NCI-H748 (cell line): ENCODE data around the gene KCNT1.

Experiments used
- DNase-seq: peaks from one replicate; lab custom pipeline; 2025; ENCODE audit not compliant: unreplicated experiment; lab: John Stamatoyannopoulos, UW

The KCNT1 gene

DNA sequence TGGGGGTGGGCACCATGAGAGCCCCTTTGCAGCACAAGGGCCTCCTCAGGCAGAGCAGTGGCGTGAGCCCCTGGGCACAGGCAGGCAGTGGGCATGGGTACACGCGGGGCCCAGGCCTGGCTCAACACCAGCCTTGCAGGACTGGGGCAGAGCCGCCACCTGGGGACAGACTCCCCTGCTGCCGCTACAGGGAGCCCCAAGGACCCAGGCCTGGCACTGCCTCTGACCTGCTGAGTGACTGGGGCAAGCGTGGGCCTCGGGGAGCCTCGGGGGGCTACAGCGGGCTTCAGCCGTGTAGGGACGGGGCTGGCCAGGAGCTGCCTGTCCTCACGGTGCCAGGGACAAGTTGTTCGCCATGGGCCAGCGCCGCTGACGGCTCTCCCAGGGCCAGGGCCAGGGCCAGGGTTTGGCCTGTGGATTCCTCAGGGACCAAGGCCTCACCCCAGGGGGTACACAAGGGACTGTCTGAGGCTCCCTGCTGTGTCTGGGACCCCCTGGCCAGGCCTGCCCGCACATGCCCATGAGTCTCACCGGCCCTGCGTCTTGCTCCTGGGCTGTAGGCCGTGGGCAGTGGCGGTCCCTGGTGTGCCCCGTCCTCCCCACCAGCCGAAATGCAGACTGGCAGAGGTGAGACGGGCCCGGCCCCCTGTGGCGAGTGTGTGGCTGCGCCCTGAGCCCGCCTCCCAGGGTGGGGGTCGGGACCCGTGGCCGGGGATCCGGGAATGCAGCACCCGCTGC, 42.5 kb downstream of the KCNT1 start:
- no peak for DNase-seq

DNA sequence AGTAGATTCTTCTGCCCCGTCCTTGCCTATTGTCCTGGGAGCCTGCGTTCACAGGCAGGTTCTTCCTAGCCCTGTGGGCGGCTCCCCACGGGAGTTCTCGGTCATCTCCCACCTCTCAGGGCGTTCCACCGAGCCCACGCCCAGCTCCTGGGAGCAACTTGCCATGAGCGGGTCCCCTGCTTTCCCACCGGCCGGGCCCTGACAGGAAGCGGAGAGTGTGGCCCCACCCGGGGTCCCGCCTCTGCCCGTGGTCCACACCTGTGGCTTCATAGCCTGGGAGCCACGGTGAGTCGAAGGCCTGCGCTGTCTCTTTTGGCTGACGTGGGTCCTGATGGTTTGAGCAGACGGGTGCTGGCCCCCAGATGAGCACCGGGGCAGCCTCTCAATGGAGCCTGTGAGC, 43.2 kb downstream of the KCNT1 start:
- peak; percentile 9 for DNase-seq

DNA sequence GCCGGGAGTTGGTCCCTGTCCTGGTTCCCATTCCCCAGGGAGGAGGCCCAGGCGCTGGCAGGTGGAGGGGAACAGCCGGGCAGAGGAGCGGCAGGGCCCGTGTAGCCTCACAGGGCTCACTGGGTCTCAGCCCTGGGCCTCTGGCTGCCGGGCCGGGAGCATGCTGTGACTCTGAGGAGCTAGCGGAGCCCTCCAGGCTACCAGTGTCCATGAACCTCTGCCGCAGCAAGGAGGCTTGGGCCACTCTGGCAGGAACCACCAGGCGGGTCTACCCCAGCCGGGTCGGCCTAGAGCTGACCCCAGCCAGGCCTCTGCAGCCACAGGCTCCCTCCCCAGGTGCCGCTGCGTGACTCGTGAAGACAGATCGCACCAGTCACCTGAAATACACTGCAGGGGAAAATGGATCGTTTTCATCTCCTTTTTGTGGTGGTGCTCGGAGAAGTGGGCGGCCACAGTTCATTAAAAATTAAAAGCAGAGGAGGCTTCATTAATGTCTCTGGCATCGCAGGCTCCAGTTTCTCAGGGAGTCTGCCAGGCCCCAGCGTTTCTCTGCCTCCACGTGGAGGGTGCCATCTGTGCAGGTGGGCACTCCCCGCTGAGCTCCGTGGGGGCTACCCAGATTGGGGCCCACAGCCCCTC, 43.8 kb downstream of the KCNT1 start:
- DNase-seq = no peak

DNA sequence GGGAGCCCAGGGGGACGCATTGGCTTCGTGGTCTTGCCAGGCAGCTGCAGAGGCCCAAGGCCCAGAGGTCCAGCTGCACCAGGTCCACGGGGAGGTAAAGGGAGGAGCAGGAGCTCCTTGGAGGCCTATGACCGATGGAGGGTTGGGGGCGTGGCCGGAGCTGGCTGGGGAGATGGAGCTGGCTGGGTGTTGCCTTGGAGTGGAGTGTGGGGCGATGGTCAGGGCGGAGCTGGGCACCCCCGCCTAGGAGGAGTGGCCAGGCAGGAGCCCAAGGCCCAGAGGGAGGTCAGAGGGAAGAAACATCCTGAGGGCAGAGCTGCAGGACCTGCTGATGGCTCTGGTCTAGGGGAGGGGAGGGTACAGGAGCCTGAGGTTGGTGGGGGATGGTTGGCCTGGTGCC, 44.6 kb downstream of the KCNT1 start:
- DNase-seq = no peak

DNA sequence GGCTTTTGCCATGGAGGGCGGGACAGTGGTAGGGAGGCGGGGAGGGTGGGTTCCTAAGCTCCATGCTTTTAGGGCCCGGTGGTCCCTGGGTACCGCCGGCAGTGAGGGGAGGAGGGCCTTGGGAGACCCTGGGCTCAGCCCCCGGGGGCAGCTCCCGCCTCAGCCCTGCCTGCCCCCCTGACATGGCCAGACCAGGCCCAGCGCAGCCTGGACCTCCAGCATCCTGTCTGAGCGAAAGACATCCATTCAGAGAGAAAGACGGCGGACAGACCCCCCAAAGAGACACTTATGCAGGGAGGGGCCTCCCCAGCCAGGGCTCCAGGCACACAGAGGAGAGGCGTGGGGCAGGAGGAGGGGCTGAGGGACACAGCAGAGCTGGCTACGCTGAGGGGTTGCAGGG, 45.3 kb downstream of the KCNT1 start:
- no peak for DNase-seq

DNA sequence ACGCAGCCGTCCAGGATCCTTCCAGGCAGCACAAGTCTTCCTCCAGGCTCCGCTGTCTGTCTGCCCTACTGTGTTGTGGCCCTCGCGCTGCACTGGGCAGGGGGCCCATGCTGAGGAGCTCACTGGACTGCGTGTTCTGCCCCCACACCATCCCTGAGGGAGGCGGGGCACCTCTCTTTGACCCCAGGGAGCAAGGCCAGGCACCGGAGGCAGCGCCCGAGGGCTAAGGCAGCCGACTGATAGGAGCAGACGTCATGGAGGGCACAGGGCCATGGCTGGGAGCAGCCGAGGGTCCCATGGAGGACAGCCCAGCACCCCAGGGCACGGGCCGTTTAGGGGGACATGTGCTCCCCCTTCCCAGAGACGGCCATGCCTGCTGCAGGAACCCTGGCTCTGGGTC, 46.7 kb downstream of the KCNT1 start:
- no peak for DNase-seq

DNA sequence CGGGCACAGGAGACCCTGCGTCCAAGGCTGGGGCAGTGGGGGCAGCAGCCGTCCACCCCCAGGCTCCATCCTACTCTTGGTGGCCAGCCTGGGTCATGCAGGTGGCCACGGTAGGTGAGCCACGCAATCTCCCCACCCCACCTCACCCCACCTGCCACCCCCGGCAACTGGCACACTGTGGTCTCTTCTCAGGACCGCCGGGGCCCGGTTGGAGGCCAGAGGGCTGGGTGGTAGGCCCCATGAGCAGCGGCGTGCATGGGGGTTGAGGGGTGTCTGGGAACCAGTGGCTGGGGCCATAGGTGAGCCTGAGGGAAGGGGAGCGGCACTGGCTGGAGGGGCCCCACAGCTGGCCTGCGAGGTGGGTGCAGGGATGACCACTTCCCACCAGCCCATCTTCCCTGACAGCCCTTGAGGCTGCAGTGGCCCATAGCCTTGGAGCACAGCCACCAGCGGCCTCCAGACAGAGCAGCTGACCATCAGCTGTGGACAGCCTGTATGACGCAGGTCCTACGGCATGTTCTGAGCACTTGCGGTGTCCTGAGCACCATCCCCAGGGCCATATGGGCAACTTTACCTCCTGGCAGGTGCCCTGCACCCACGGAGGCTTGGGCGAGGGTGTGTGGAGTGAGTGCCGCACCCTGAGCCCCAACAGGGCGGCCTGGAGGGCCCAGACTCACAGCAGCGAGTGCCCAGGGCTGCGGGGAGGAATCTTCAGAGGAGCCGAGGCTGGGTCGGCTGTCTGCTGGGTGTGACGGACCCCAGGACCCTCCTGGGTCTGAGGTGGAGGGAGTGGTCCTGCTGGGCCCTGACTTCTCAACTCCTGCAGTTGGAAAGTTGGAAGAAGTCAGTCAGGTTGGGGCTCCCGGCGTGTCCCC, 47.4 kb downstream of the KCNT1 start:
- DNase-seq = no peak

DNA sequence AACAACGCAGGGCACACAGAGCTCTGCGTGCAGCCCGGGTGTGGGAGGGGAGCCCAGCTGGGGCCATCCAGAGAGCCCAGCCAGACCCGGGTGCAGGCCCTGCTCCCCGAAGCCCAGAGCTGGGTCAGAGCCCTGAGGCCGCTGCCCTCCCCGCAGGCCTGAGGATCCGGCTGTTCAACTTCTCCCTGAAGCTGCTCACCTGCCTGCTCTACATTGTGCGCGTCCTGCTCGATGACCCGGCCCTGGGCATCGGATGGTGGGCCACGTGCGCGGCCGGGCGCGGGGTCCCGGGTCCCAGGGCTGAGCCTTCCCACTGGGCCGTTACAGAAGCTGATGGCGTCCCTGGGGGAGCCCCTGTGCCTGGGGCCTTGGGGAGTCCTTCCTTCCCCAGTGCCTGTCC, 48.8 kb downstream of the KCNT1 start:
- DNase-seq = no peak

DNA sequence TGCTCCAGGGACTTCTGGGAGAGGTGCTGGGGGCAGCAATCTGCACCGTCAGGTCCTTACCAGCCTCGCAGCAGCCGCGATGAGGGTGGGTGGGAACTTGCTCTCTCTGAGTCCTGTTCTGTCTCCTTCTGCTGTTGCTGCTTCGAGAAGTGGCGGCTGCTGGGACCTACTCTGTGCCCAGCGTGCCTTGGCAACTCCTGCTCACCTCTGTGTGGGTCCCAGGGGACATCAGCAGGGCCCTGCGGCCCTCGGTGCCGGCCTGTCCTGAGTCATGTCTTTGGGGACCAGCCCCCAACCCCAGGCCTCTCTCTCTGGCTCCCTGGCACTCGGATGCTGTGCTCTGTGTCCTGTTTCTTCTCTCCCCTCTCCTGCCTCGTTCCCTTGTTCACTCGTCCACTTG, 49.5 kb downstream of the KCNT1 start:
- DNase-seq = no peak

DNA sequence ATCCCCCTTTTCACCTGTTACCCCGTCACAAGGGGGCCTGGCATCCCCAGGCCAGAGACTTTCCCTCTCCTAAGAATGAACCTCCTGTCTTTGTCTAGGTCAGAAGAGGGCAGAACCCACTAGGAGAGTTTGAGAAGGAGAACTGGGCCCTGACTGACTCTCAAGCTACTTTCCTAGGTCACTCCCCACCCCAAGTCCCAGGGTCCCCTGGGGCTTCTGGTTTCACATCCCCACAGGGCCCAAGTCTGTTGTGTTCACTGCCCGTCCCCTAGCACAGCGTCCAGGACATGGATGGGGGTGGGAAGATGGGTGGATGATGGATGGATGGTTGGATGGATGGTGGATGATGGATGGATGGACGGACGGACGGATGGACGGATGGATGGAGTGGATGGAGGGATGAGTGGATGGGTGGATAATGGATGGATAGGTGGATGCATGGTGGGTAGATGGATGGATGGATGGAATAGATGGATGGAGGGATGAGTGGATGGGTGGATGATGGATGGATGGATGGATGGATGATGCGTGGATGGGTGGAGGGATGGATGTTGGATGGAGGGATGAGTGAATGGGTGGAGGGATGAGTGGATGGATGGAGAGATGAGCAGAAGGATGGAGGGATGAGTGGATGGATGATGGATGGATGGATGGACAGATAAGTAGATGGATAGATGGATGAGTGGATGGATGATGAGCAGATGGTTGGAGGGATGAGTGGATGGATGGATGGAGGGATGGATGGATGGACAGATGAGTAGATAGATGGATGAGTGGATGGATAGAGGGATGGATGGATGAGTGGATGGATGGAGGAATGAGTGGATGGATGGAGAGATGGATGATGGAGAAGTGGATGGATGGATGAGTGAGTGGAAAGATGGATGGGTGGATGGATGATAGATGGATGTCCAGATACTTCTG, 50.6 kb downstream of the KCNT1 start:
- no peak for DNase-seq

DNA sequence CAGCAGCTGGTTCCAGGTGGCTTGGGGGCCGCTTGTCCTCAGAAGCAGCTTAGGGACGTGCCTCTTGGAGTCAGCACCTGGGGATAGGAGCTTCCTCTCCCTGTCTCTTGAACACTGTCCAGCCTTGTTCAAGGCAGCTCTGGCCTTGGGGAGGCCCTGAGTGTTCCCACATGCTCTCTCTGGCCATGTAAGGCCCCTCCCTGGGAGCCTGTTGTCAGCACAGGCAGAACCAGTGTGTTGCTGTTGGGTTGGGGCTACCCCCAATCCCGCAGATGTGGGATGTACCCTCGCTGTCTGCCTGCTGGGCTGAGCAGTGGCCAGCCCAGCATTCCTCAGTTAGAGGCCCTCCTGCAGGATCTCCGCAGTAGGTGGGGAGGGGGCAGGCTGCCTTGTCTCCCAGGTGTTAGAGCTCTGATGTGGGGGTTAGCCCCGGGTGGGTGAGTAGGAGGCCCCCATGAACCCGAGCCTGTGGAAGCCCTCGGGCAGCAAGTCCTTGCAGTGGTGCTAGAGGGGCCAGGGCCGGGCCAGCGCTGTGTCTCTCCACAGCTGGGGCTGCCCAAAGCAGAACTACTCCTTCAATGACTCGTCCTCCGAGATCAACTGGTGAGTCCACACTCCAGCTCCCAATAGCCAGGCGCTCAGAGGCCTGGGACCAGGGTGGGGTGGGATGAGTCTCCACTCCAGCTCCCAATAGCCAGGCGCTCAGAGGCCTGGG, 51.6 kb downstream of the KCNT1 start:
- no peak for DNase-seq

DNA sequence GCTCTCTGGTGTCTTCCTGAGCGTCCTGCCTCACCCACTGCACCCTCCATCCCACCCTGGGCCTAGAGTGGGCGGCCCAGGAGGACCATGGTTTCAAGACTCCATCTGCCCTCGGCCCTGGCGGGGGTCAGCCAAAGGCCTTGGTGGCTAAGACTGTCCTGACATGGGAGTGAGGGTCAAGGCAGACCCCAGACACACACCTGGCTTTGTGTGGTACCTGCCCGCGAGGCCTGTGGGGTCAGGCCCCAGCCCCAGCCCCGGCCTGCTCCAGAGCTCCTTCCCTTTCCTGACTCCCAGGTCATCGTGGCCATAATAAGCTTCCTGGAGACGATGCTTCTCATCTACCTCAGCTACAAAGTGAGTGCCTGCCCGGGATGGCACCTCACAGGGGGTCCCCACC, 54.6 kb downstream of the KCNT1 start:
- DNase-seq = no peak

DNA sequence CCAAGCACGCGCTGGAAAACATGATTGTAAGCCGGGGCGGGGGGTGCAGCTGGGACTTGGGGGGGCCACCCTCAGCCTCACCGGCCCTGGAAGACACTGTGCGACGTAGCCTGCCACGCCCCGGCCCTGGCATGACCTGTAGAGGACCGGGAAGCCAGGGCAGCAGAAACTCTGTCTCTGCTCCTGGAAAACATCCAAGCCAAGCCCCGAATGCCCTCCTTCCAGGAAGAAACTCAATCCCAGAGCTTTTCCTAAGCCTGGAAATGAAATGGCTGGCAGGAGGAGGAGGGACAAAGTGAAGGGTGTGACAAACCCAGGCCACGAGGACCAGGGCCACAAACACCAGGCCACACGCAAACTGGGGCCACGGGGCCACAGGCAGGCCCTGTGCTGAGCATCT, 55.4 kb downstream of the KCNT1 start:
- no peak for DNase-seq

DNA sequence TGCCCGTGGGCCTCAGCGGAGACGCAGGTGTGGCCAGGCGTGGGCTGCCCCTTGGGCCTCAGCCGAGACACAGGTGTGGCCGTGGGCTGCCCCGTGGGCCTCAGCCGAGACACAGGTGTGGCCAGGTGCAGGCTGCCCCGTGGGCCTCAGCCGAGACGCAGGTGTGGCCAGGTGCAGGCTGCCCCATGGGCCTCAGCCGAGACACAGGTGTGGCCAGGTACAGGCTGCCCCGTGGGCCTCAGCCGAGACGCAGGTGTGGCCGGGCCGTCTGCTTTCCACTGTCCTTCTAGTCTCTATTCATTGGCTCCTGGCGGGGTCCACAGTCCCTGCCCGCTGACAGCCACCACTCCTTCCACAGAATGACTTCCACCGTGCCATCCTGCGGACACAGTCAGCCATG, 56.1 kb downstream of the KCNT1 start:
- DNase-seq = no peak

DNA sequence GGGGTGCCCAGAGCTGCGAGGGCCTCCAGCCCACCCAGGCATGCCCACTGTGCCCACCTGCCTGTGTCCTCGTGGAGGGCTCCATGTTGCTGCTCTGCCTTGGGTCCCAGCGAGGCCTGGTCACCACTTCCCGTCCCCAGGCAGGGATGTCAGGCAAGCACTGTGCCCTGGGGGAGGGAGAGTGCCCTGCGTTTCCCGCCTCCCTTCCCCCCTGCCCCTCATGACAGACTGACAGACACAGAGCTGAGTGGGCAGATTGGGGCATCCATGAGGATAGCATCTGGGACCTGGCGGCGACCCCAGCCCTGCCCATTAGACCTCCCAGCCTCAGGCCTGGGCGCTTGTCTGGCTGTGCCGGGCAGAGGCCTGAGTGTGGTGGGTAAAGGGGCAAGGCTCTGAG, 56.9 kb downstream of the KCNT1 start:
- no peak for DNase-seq

DNA sequence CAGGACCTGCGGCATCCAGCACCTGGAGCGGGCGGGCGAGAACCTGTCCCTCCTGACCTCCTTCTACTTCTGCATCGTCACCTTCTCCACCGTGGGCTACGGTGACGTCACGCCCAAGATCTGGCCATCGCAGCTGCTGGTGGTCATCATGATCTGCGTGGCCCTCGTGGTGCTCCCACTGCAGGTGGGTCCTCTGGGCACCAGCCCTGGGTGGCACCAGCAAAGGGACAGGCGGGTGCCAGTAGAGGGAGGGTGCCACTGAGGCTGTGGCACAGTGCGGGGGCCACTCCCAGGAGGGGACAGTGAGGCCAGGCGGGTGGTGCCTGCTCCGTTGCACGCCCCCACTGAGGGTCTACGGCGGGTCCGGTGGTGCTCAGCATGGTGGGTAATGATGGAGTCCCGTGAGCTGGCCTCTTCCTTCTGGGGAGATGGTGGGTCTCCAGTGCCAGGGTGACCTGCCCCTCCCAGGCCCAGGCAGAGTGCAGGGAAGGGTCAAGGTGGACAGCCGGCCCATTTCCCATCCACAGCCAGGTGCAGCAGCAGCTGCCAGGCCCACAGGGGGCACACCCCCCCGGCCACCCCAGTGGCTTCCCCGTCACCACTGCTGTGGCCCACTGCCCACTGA, 57.8 kb downstream of the KCNT1 start:
- DNase-seq = no peak

DNA sequence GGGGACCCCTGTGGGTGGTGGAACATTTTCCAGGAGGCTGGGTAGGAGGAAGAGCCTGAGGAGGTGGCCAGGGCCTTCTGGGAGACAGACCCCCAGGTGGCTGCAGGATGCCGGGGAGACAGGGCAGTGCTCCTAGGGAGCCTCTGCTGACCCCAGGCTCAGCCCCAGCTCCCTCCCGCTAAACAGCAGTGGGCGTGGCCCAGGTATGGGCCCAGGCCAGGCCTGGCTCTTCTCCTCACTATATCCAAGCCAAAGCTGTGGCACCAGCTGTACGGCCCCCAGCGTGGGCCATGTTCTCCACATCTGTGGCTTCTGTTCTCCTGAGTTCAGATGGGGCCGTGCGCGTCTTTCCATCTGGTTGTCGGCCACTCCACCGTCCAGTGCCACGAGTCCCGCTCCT, 58.5 kb downstream of the KCNT1 start:
- no peak for DNase-seq

DNA sequence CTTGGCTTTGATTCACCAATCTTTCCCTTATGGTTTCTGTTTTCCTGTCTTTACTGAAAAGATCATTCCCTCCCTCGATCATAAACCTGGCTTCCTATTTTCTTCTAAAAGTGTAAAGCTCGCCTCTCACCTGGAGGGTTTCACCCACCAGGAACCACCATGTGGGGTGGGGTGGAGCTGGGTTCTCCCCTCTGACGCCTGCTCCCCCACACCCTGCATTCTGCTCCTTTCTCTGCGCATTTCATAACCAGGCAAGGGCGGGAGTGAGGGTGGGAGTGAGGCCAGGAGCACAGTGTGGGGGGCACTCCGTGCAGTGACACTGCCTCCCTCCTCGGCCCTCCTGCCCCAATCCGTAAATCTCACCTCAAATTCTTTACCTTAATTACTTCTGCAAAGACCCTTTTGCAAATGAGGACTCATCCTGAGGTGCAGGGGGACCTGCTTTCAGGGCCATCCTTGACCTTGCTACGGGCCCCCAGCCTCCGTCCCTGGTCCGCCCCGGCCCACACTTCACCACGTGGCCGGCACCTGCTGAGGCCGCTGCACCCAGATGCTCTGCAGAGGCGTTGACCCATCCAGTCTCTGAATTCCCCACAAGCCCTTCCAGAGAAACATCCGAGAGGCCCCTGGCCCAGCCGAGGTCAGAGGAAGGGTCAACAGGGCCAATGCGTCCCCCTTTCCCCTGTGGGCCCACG, 59.3 kb downstream of the KCNT1 start:
- no peak for DNase-seq

DNA sequence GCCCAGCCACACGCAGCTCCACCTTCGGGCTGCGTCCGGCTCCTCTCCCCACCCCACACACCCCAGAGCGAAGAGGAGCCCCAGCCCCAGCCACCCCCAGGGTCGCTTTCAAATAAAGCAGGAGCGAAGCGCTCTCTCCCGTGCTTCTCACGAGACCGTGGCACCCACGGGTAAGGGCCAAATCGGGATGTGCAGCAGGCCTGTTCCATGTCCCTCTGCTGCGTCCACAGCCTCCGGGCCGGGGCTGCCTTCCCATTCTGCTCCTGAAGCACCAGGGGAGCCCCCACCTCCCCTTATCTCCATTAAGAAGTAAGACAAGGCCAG, 59.8 kb downstream of the KCNT1 start:
- DNase-seq = no peak
